Ovary (tissue), 3 donors: Measurements from ENCODE around the gene AFF1.

Experiments used
- EP300 ChIP-seq: sonication (generic); formaldehyde crosslinking; IDR thresholded peaks from one replicate; pipeline ENCODE4 v1.6.1; 2017; ENCODE audit warnings: antibody characterized with exemption
- POLR2A ChIP-seq: fragments of 450-650 bp; IDR thresholded peaks from one replicate; pipeline ENCODE4 v1.6.1; 2017; ENCODE audit warnings: antibody characterized with exemption, mild to moderate bottlenecking, moderate library complexity
- TF ChIP-seq, protein P1 (sequence below), 3 donors: fragments of 450-650 bp in 2 of 3; fragments of 200-600 bp in 1 of 3; IDR thresholded peaks; one replicate each; pipeline versions ENCODE4 v1.5.1 to v1.8.0; 2016 to 2022; ENCODE audit warnings: antibody characterized with exemption in 3 of 3, mild to moderate bottlenecking in 1 of 3
- donor health status: DM: no; HTN: no; CAD: no.

DNA sequence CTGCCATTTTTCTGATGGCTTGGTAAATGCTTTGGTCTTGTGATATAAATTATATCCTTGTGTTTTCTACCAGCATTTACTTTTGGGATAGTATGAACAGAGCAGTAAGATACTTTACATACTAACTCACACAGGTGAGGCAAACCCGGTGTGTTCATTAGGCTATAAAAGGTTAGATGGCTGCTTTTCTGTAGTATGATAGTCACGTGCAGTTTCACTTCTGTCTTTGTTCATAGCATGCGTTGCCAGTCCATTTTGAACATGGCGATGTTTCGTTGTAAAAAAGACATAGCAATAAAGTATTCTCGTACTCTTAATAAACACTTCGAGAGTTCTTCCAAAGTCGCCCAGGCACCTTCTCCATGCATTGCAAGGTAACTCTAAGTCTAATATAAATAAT lies 197.2 kb downstream of the AFF1 start:
- TF ChIP-seq, protein P1, sequence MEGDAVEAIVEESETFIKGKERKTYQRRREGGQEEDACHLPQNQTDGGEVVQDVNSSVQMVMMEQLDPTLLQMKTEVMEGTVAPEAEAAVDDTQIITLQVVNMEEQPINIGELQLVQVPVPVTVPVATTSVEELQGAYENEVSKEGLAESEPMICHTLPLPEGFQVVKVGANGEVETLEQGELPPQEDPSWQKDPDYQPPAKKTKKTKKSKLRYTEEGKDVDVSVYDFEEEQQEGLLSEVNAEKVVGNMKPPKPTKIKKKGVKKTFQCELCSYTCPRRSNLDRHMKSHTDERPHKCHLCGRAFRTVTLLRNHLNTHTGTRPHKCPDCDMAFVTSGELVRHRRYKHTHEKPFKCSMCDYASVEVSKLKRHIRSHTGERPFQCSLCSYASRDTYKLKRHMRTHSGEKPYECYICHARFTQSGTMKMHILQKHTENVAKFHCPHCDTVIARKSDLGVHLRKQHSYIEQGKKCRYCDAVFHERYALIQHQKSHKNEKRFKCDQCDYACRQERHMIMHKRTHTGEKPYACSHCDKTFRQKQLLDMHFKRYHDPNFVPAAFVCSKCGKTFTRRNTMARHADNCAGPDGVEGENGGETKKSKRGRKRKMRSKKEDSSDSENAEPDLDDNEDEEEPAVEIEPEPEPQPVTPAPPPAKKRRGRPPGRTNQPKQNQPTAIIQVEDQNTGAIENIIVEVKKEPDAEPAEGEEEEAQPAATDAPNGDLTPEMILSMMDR (IDR thresholded peaks at IDR 0.05): no peak
- TF ChIP-seq POLR2A (no peak), EP300 (no peak)
